Central memory CD4-positive, alpha-beta T cell (primary cell): ENCODE measurements around the gene CD180.
A peak's percentile ranks its signal among the peaks of the same experiment; 100 is the strongest.

ENCODE experiments used
- DNase-seq: peaks from one replicate; pipeline ENCODE4 v3.0.0; 2022

Gene CD180

DNA sequence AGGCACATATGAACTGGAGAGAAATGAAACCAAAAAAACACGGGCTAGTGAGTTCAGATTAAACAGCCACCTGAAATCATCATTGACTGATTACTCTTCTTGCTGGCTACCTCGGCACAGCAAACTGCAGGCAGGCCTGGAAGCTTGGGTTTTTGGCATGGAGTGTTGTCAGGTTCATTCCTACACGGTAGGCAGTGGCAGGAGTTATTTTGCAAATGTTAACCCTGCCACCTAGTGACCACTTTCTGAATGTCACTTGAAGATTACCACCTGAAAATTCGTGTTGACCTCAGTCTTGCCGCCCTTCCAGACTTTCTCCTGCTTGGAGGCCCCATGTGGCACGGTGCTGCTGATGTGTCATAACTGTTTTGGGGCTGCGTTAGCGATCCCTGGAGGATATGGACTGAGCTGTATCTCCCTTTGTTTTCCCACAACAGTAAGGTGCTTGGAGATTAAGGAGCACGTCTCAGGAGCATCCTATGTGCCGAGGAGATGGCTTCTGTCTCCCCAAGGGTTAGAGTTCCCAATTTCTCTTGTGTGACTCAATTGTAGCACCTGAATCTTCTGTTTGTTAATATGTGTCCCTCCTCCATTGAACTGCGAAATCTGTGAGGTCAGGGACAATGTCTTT is 12.7 kb upstream of the CD180 start:
- peak; percentile 72 for DNase-seq

DNA sequence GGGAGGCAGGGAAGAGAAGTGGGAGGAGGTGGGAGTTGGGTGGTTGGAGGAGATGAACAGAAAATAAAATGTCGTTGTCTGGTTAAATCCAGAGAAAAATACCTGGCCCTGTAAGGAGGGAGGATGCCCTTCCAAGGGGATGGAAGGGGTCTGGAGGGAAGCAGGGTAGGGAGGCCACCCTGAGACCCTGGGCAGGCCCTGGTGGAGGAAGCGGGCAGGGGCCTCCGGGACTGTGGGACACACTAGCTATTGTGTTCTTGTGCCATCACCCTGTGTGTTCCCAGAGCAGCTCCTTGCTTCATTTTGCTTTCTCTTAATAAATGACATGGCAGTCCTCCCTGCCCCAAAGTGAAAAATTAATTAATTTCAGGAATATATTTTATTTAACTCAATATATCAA is 11.8 kb upstream of the CD180 start:
- DNase-seq = no peak

GRCh38 chr5:67206929-67207328 is 10.3 kb upstream of the CD180 start:
- DNase-seq = peak; percentile 93

DNA sequence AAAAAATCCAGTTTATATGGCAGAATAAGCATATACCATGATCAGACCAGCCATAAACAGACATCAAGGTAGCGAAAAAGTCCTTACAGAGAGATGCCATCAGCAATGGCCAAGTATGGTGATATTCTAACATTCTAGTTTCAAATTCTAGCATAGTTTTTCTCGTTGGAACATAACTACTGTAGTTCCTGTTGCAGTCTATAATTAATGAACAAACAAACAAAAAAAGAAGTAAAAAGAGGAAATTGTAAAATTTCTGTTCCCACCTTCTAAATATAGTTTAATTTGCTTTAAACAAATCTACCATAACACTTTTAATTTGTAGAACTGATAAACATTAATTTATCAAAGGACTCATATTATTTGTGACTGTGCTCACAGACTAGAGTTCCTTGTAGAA is 9.9 kb upstream of the CD180 start:
- no peak for DNase-seq

DNA sequence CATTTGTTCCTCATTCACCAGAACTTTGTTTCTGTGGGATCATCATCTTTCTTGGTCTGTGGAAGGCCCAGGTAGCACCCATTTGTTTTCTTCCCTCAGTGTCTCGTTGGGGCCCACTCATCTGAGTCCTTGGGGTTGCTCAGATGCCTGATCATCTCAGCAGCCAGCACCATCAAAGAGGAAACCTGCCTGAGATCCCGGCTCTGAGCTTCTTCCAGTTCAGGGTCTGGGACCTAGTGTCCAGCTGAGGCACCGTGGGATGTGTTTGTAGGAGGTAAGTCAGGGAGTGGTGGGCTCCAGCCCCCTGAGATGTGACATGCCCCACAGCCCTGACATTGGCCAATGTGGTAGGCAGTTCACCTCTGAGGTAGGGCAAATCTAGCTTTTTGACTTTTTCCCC is 9.4 kb upstream of the CD180 start:
- DNase-seq = no peak

GRCh38 chr5:67204821-67205220 is 8.2 kb upstream of the CD180 start:
- no peak for DNase-seq

DNA sequence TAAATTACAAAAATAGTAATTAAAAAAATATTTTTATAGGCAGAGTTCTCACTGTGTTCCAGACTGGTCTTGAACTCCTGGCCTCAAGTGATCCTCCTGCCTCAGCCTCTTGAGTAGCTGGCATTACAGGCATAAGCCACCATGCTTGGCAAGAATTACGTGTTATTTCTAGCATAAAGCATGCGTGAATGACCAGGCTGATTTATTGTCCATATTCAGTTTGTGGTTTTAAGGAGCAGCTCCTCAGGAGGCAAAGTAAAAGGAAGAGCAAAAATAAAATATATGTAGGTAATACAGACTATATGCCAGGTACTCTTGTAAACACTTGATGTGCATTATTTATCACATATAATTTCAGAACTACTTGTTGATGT is 7.1 kb upstream of the CD180 start:
- DNase-seq = no peak

GRCh38 chr5:67202828-67203227 is 6.2 kb upstream of the CD180 start:
- no peak for DNase-seq

- DNase-seq = no peak
Measured at GRCh38 chr5:67201897-67202549, 5.4 kb upstream of the CD180 start.

DNA sequence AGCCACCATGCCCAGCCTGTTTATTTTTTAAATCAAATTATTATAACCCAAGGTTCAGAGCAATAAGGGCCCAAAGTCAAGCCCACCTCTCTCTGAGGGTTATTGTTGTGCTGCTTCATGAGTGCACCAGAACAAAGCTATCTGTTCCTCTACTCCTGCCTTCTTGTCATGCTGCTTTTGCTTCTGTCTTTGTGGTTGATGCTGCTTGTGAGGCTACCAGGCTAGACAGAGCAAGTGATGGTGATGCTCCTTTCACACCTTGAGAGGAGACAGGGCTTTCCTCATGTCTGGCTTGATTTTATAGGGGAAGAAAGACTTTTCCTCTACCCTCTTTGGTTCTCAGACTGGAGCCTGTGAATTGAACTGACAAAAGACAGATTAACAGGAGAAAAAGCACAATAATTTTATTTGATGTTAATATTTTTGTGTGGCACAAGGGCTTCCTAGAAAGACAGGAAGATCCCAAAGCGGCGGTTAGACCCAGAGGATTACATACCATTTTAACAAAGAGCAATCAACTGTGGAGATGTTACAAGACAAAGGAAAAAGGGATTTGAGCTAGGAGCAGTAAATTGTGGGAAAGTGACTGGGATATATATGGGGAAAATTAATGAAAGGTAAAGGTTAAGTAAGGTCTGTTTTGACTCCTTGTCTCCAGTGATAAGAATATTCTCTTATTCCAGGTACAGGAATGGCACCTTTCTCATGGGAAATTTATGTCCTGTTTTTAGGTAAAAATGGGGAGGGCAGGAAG is 4.4 kb upstream of the CD180 start:
- DNase-seq = no peak

- DNase-seq = no peak
Measured at GRCh38 chr5:67199859-67200258, 3.3 kb upstream of the CD180 start.

DNA sequence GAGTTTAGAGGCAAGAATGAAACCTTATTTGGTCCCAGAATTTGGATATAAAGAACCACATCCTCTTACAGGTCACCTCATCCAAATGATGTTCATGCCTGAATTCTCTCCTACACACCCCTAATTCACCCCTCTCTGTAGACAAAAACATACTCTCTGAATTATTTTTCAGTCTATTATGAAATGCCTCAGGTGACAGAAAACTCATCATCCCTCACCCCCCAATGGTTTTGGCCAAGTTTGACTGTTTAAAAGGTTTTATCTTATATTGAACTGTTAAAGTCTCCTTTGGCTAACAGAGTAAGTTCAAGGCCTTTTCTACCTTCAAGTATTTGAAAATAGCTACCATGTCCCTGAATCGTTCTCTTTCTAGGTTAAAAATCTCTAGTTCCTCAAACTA is 2.3 kb upstream of the CD180 start:
- no peak for DNase-seq

- DNase-seq = no peak
Measured at GRCh38 chr5:67197536-67197935, 937 bp upstream of the CD180 start.

GRCh38 chr5:67195406-67196275 is 958 bp downstream of the CD180 start:
- no peak for DNase-seq

- DNase-seq = no peak
Measured at GRCh38 chr5:67194166-67194565, 2.4 kb downstream of the CD180 start.

- no peak for DNase-seq
Measured at GRCh38 chr5:67193439-67193807, 3.2 kb downstream of the CD180 start.

DNA sequence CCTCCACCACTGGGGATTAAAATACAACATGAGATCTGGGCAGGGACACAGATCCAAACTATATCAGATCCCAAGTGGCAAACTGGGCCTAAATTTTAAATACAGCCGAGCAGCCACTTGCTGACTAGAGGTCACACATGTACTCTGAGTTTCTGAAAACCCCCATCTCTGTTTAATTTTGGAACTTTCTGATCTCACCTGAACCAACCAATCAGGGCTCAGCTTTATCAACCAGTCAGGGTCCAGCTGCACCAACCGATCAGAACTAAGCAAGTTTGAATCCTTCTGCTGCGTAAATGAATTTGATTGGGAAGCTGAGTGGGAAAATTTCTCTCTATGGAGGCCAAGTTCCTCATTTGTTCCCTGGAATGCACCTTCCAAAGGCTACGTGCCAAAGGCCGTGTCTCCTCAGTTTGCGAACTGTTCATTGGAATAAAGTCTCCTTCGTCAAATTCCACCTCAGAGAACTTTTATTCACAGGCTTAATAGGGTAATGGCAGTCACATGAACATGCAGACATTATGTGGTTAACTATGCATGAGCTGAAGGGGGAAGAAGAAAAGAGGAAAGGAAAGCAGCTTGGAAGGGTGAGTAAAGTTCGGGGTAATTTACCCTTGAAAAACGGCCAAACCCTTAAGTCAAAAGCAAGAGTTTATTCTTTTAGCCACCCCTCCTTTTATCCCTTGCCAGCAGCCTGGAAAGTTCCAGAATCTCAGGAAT is 3.7 kb downstream of the CD180 start:
- no peak for DNase-seq

GRCh38 chr5:67190861-67191260 is 5.7 kb downstream of the CD180 start:
- DNase-seq = no peak

DNA sequence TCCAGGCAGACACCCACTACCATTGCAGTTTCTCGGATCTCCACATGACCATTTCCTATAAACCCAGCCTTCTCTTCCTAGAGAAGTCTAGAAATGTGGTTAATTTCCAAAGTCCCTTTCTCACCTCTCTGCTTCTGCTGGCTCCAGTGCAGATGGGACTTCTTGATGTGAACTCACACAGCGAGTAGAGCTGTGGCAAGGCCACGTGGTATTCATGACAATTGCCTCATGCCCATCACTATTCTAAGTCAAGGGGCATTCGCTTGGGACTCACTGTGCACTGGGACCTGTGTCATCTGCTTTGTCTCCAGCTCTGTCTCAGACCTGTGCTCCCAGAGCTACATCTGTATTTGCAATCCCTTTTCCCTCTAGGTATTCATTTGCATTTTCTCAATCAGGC is 6.2 kb downstream of the CD180 start:
- DNase-seq = no peak

DNA sequence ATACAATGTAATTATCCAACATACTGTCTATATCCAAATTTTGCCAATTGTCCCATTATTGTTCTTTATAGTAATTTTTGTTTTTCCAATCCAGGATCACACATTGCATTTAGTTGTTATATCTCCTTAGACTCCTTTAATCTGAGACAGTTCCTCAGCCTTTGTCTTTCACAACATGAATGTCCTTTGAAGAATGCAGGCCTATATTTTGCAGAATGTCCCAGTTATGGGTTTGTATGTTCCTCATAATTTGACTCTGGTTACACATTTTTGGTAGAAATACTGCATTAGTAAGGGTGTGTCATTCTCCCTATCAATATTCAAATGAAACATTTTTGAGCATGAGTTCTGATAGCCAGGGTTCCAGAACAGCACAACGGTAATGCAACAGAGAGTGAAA is 6.7 kb downstream of the CD180 start:
- DNase-seq = no peak

- DNase-seq = no peak
Measured at GRCh38 chr5:67189079-67189354, 7.6 kb downstream of the CD180 start.

GRCh38 chr5:67188274-67189078 is 8.1 kb downstream of the CD180 start:
- peak; percentile 32 for DNase-seq
